H1 (cell line): ENCODE measurements around the gene IFITM10.
"Not testable (repeated sequence)": the region's sequence is repeated elsewhere in the genome, so short reads cannot be mapped to it uniquely, and the experiment has no call there.

Source experiments
- CHD2 ChIP-seq: IDR thresholded peaks from 2 replicates; pipeline ENCODE4 v1.6.1; 2012; ENCODE audit warnings: low read length, improper control_type of control experiment
- CTCF ChIP-seq, 3 experiments: IDR thresholded peaks; 1 replicate in 2 of 3; 2 replicates in 1 of 3; pipeline versions ENCODE4 v1.5.1 to v1.6.1; 2011; ENCODE audit warnings: low read length in 3 of 3, mild to moderate bottlenecking in 3 of 3, inconsistent platforms in 2 of 3, low read depth in 1 of 3, moderate library complexity in 1 of 3; ENCODE audit not compliant: insufficient read depth in 1 of 3; ENCODE audit errors: control extremely low read depth in 1 of 3
- EZH2 ChIP-seq: fragments of 200-600 bp; sonication (generic); IDR thresholded peaks from 2 replicates; pipeline ENCODE4 v1.7.1; 2012; ENCODE audit warnings: low read depth, mild to moderate bottlenecking, moderate library complexity, low read length, inconsistent platforms; ENCODE audit not compliant: severe bottlenecking
- JUN ChIP-seq: IDR thresholded peaks from 2 replicates; pipeline ENCODE4 v1.6.1; 2011; ENCODE audit warnings: low read depth, mild to moderate bottlenecking, improper control_type of control experiment, low read length
- POLR2A ChIP-seq, 2 experiments: IDR thresholded peaks; 1 replicate in 1 of 2; 2 replicates in 1 of 2; pipeline ENCODE4 v1.6.1; 2011; ENCODE audit warnings: low read depth in 2 of 2, low read length in 2 of 2, mild to moderate bottlenecking in 2 of 2; ENCODE audit errors: control extremely low read depth in 1 of 2
- RAD21 ChIP-seq, 2 experiments: IDR thresholded peaks in 1 of 2; conservative IDR thresholded peaks in 1 of 2; 2 replicates each; pipeline ENCODE4 v1.6.1; 2011; ENCODE audit warnings: low read depth in 2 of 2, low read length in 2 of 2, improper control_type of control experiment in 1 of 2, inconsistent platforms in 1 of 2, mild to moderate bottlenecking in 1 of 2, moderate library complexity in 1 of 2

- not testable (repeated sequence) for TF ChIP-seq POLR2A (IDR thresholded peaks at IDR 0.05; ENCODE audit: control extremely low read depth in 1 of 2, low read depth in 2 of 2, low read length in 2 of 2); CTCF (IDR thresholded peaks at IDR 0.05; ENCODE audit: control extremely low read depth in 1 of 3, insufficient read depth in 1 of 3, low read depth in 1 of 3, low read length in 3 of 3); EZH2; JUN; RAD21 (IDR thresholded peaks at IDR 0.05 in 1 of 2, conservative IDR thresholded peaks at IDR 0.05 in 1 of 2; ENCODE audit: low read depth in 2 of 2, low read length in 2 of 2); CHD2
These were observed 65.2 kb downstream of the IFITM10 start for GRCh38 chr11:1684886-1685874.
